Activated CD4-positive, alpha-beta T cell treated with anti-CD3 and anti-CD28 coated beads, Interleukin-2, amount 50 U/mL, for 24 hours (primary cell): ENCODE measurements around the gene NOXA1.
"Not testable (repeated sequence)": the region's sequence is repeated elsewhere in the genome, so short reads cannot be mapped to it uniquely, and the experiment has no call there.

Experiments
- DNase-seq, 2 donors: peaks; one replicate each; pipeline ENCODE4 v3.0.0-alpha.2; 2020; ENCODE audit warnings: low read depth in 1 of 2, low spot score in 1 of 2

NOXA1 gene

DNA sequence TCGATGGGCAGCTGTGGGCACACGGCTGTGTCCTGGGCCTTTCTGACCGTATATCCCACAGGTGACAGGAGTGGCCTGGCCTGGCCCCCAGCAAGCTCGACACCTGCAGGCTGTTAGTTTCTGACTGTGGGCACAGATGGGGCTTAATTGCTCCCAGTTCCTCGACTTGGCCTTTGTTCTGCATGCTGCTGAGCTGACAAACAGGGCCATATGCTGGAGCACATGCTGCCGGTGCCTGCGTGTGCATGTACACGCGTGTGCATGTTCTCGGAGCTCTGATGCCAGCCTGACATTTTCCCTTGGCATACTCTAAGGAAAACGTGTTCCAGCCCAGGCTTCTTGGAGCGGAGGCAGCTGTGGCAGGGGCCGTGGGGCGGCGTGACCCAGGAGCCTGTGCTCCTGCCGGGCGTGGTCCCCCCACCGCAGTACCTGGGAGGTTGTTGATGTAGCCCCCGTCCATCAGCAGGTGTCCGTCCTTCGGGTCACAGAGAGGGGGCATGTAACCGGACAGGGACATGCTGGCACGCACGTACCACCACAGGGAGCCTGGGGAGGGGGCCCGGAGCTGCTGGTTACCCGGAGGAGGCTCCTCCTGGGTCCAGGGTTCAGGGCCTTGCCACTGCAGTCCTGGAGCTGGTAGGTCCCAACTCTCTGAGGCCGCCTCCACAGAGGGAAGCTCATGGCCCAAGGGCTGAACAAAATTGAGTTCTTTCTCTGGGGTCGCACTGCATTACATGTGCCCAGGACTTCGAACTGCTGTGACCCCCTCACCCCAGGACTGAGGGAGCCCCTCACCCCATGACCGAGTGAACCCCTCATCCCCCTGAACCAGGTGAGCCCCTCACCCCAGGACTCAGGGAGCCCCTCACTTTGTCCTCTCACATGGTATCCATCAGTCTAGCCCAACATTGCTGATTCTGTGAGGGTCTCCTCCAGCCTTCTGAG is 40.1 kb downstream of the NOXA1 start:
- DNase-seq = no peak

DNA sequence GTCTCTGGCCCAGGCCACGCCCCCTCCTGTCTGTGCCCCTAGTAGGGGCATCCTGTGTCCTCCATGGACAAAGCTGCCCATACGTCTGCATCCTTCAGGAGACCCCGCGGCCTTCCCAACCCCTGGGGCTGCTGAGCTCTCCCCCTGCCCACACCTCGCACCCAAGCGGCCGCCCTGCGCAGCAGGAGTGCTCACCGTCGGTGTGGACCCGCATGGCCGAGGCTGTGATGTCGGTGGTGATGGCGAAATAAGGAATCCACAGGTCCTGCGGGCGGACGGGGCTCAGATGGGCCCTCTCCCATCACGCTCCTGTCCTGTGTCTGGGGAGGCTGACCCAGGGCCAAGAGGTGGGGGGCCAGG is 40.7 kb downstream of the NOXA1 start:
- DNase-seq = no peak

DNA sequence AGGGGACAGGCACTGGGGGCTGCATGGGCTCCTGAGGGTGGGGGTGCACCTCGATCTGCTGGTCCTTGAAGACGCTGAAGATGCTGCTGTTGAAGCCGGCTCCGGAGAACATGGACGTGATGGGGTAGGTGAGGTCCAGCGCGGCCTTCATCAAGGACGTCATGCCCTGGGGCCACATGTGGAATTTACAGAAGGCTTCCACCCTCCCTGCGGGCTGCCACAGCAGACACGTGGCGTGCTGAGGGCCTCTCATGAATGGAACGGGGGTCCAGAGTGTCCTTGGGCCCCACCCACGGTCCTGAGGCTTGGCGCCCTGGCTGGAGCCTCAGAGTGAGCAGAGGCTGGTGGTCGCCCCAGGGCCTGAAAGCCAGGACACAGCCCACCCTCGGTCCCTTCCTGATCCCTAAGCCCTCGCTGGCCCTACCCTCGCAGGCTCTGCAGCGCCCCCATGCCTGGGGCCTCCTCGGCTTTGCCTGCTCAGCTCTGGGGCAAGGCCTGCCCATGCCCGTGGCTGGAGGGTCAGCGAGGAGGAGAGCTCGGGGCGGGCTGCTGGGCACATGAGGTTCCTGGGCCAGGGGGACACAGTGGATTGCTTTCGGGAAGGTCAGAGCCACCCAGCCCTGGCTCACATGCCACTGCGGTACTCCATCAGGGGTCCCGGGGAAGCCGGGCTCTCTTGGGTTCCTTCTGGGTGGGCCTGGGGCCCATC is 41.3 kb downstream of the NOXA1 start:
- no peak for DNase-seq

DNA sequence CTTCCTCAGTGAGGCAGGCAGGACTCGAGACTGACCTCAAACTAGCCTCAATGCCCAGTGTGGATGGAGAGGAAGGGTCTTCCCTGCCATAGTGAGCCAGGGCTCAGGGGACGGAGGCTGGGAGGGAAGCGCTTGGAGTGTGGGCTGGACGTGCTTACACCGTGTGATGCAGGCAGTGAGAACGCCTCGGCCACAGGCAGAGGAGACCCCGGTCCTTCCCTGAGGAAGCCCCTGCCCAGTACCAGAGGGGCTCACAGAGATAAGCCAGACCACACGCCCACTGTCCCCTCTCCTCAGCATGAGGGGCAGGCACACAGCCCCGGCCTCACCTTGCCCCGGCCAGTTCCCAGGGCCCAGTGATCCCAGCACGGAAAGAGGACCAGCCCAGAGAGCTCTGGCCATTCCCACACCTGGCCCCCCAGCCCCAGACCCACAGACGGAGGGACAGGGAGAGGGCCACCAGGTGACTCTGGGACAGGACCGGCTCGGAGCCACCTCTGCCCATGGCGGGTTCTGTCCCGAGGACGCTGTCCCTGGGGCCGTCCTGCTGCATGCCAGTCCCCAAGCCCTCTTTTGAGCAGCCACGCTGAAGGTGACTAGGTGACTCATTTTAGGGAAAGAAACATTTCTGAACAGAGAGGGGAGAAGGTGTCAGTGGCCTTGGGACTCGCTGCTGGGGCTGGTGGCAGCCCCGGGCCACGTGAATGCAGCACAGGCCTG is 42.0 kb downstream of the NOXA1 start:
- DNase-seq = no peak

DNA sequence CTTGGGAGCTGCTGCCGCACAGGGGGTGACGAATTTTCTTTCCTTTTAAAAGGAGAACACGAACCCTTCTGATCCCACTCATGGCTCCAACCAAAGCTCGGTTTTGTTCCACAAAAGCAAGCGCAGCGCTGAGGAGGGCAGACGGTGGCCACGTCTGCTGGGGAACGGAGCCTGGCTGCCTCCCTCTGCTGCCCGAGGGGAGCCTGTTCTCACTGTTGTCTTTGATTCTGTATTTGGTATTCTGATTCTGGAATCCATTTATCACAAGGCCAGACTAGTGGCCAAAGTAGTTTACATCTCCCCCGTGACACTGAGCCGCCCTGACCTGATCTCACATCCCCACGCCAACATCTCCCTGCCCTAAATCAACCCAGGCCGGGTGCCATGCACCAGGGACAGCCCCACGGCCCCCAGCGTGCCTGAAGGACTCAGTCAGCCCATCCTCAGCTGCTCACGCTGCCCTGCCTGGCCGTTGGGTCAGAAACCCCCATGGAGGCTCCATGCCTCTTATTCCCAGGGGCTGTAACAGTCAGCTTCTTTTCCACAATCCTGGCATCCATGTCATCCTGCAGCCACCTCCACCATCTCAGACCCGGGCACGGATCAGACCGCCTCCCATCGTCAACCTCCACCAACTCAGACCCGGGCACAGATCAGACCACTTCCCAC is 42.7 kb downstream of the NOXA1 start:
- no peak for DNase-seq

DNA sequence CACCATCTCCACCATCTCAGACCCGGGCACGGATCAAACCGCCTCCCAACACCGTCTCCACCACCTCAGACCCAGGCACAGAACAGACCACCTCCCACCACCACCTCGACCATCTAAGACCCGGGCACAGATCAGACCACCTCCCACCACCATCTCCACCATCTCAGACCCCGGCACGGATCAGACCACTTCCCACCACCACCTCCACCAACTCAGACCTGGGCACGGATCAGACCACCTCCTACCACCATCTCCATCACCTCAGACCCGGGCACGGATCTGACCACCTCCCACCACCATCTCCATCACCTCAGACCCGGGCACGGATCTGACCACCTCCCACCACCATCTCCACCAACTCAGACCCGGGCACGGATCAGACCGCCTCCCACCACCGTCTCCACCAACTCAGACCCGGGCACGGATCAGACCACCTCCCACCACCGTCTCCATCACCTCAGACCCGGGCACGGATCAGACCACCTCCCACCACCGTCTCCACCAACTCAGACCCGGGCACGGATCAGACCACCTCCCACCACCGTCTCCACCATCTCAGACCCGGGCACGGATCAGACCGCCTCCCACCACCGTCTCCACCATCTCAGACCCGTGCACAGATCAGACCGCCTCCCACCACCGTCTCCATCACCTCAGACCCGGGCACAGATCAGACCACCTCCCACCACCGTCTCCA is 43.3 kb downstream of the NOXA1 start:
- not testable (repeated sequence) for DNase-seq

DNA sequence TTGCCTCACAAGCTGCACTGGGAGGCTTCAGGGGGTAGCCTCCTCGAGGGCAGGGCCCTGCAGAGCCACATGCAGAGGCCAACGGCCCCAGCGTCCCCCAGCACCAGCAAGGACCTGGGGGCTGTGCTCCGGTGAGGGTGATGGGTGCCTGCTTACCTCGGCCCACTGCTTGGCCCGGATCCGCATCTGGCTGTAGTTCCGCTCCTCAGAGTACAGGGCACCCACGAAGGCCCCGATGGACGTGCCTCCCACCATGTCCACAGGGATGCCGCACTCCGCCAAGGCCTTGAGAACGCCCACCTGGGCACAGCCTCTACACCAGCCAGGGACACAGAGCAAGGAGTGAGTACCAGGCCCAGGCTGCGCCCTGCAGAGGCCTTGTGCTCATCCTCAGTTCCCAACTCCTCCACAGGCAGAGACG is 44.0 kb downstream of the NOXA1 start:
- DNase-seq = no peak

DNA sequence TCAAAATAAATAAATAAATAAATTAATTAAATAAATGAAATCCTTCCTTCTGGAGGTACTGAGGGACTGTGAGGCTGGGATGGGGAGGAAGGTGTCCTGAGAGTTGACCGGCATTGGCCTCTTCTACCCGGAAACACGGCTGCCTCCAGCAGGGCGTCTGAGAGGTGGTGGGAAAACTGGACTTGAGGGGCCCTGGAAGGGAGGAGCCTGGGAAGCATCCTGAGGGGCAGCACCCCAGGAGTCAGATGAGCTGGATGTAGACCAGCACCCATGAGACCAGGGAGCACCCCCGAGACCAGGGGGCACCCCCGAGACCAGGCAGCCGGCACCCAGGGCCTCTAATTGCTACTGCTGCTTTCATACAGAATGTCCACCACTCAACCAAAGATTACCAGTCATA is 44.7 kb downstream of the NOXA1 start:
- DNase-seq = no peak

DNA sequence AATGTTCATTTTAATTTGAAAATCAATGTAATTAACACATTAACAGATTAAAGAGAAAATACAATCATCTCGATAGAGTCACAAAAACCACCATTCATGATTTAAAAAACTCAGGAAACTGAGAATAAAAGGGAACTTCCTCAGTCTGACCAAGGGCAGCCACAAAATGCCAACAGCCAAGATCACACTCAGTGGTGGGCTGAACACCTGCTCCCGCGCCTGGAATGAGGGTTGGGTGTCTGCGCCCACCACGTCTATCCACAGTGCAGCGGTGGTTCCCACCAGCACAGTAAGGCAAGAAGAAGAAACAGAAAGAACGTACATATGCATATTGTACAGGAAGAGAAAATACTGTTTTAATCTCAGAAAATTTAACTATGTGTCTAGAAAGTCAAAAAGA is 47.6 kb downstream of the NOXA1 start:
- DNase-seq = no peak

DNA sequence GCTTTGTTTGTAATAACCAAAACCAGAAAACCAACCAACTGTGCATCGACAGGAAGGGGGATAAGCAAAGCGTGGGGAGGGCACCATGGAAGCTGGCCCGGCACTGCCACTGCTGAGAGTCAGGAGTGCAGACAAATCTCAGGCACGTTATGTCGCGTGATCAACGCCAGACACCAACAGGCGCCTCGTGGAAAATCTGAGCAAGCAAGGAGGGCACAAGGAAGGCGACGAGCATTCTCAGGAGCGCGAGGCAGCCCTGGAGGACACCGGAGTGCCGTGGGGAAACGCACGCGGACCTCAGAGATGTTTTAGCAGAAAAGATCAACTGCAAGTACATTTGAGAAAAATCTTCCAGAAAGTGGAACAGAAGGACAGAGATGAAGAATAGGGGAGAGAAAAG is 51.1 kb downstream of the NOXA1 start:
- no peak for DNase-seq

DNA sequence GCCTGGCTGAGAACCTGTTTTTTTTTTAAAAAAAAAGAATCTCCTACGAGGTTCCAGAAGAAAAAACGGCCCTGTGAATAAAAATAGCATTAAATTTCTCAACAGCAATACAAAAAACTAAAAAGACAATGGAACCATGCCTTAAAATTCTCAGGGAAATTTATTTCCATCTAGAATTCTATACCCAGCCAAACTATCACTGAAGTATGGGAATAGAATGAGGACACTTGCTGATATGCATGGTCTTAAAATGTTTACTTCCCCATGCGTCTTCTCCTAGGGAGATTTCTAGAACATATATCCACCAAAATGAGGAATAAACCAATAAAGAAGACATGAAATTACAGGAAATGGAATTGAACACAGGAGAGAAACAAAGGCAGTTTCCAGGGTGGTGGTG is 52.5 kb downstream of the NOXA1 start:
- DNase-seq = no peak

DNA sequence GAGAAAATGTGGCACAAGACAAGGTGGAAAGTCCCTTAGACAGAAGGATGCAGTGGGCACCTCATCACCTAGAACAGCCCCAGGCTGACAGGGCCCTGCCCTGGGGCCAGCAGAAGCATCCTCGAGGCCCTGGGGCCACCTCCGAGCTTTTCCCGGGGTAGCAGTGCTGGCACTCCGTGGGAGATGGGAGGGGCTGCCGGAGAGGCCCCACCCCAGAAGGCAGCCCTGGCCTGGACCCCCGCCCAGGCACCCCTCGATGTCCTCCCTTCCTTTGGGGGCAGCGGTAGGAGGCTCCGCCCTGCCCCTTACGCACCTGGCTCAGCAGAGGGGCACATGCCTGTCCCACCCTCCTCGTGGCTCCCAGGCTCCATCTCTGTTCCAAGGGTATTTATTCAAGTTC is 53.7 kb downstream of the NOXA1 start:
- DNase-seq = no peak

DNA sequence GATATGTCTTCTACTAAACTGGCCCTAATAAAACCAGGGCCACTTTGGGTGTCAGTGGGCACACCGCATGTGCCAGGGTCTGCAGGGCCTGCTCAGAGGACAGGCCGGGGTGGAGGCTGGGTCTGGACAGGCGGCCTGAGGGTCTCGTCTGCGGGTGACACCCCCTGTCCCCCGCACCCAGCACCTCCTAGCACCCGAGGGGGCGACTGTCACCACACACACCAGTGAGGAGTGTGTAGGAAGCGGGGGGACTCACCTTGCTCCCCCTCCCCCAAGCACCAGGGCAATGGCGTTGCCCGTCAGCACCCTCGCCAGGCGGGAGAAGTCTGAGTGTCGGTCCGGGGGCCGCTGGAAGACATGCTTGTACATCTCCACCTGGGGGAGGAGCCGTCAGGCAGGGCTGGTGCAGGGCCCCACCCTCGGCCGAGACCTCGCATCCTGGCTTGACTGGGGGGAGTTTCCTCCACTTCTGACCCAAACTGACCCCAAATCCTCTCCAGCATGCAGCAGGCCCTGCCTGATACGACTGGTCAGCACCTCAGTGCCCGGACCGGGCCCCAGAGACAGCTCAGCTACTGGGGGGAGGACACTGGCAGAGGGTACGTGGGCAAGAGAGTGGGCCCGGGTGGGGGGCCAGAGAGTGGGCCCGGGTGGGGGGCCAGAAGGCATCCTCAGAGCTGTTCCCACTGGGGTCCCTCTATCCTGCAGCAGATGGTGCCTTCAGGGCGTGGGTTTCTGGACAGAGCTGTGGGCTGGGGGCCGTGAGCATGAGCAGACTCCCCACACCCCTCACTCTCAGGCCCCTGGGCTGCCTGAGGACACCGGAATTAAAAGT is 54.8 kb downstream of the NOXA1 start:
- DNase-seq = no peak

DNA sequence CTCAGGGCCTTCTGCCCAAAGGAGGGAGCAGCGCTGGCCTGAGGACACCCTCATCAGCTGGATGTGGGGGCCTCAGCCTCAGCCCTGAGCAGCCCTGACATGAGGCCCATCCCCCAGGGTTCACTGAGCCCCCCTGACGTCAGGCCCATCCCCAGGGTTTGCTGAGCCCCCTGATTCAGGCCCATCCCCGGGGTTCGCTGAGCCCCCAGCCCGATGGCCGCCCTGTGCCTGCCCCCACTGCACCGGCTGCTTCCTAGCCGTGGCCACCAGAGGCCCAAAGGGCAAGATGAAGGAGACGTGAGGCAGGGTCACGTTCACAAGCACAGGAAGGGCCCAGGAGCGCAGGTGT is 55.4 kb downstream of the NOXA1 start:
- DNase-seq = no peak

DNA sequence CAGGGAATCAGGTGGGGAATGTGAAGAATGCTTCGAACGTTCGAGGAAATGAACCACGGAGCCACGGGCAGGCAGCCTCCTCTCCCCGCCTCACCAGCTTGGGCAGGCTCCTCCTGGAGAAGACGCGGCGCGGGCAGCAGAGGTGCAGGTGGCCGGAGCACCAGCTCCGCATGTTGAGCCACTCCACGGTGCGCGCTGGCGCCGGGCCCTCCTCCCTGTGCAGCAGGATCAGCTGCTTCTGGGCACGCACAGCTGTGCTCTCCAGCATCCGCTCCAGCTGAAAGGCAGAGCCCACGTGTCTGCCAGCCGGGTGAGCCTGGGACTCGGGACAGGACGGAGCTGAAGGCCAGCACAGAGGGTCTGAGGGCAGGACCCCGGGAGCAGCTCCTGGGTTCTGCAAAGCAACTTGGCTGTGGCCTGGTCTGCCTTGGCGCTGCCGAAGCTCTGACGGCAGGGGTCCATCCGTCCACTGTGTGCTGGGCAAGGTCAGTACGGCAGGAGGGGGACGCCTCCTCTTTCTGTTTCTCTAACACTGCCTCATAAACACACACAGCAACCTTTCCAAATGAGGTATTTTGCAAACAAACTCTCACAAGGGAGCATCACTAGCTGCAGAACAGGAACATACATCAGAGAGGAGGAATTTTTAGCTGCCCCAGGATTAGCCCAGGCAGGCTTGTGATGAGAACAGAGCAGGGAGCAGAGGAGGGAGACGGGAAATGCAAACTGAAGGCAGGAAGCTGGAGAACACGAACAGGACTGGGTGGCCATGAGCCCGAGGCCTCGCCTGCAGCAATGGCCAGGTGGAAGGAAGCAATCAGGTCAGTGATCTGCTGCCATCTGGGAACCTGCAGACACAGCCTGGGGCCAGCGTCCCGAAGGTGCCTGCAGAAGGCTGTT is 56.0 kb downstream of the NOXA1 start:
- DNase-seq = no peak

DNA sequence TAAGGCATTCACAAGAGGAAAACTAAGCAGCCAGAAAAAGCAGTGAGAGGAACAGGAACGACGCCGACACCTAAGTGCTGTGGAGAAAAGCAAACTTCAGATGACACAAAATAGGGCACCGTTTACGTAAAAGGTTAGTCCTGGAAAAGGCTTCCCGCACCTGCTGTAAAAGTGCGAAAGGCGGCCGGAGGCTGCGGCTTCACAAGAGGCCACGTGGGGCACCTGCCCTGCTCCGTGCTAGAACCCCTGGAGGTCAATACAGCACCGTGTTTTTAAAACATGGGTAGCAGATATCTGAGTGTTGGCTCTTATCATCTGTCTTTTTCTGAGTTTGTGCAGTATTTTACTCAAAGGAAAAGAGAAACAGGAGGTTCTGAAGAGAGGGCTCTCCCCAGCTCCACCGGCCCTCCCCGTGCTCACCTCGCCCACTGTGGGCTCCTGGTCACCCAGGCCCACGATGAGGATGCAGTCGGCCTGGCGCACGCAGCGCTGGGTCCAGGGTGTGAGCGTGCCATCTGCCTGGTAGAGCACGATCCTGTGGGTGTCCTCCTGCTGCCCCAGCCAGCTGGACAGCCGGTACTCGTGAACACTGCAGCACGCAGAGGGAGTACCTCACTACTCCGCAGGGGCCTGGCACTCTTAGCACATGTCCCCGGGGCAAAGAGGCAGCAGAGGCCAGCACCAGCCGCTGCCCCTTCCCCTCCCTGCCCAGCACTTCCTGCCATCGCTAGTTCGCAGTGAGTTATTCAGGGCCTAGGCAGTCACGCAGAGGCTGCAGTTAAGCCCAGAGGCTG is 56.9 kb downstream of the NOXA1 start:
- no peak for DNase-seq

DNA sequence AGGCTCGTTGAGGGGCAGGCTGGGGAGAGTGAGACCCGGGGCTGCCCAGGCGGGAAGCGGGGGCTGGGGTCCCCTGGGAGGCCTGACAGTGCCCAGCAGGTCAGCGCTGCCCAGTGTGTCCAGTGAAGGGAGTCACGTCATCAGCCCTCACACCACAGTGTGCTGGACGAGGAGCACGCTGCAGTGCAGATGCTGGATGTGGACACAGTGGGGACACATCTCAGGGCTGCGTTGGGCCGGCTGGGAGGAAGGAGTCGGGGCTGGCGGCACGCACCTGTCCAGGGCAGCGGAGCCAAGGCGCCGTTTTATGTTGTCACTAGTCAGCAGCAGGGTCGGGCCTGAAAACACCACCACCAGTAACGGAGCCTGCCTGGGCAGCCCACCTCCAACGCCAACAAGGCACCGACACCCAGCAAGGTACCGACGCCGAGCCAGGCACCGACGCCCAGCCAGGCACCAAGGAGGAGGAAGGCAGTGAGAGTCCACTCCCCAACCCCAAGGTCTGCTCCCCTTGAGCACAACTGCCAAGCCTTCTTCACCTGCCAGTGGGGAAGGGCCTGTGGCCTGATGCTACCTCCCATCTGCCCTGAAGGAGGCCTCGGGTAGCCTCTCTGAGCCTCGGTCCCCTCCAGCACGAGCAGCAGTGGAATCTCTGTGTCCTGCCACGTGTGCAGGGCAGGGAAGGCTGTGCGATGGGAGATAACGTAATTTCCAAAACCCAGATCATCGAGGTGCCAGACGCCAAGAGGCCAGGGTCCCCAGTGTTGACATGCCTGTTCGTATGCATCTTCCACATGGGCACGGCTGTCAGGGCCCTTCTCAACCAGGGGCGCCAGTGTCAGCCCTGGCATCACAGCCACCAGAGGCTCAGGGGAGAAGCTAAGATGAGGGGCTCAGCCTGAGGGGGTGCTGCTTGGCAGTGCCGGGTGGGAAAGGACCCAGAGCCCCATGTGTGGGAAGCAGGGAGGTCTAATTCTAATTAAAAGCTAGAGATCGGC is 57.8 kb downstream of the NOXA1 start:
- no peak for DNase-seq
